ENCODE data around the gene HSP90AB1.

Gene HSP90AB1

GRCh38 chr6:44248579-44248978 lies 1.7 kb downstream of the HSP90AB1 start:
- TF ChIP-seq JUND (IDR thresholded peaks at IDR 0.05; ENCODE audit: low read depth): no peak
- in situ Hi-C loops (cut with HindIII; ENCODE audit: low pct_unique_long_range_greater_than_20kb, low sequenced_read_pairs): no loop called here
- no peak for DNase-seq (ENCODE audit: low read depth in 1 of 2, low spot score in 1 of 2)

DNA sequence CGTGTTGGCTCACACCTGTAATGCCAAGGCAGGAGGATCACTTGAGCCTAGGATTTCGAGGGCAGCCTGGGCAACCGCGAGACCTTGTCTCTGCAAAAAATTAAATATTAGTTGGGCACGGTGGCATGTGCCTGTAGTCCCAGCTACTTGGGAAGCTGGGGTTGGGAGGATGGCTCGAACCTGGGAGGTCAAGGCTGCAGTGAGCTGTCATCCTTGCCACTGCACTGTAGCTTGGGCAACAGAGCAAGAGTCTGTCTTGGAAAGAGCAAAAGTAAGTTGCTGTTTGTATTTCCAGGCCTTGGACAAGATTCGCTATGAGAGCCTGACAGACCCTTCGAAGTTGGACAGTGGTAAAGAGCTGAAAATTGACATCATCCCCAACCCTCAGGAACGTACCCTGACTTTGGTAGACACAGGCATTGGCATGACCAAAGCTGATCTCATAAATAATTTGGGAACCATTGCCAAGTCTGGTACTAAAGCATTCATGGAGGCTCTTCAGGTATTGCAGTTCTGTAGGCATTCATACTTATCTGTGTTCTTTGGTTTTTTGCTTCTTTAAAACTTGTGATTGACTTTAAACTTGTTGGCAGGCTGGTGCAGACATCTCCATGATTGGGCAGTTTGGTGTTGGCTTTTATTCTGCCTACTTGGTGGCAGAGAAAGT lies 2.3 kb downstream of the HSP90AB1 start:
- no peak for DNase-seq (ENCODE audit: low read depth in 1 of 2, low spot score in 1 of 2)
- TF ChIP-seq JUND (IDR thresholded peaks at IDR 0.05; ENCODE audit: low read depth): no peak
- in situ Hi-C loops (cut with HindIII; ENCODE audit: low pct_unique_long_range_greater_than_20kb, low sequenced_read_pairs): no loop called here

- TF ChIP-seq JUND (IDR thresholded peaks at IDR 0.05; ENCODE audit: low read depth): no peak
- in situ Hi-C loops (cut with HindIII; ENCODE audit: low pct_unique_long_range_greater_than_20kb, low sequenced_read_pairs): no loop called here
- no peak for DNase-seq (ENCODE audit: low read depth in 1 of 2, low spot score in 1 of 2)
These were observed 3.3 kb downstream of the HSP90AB1 start for GRCh38 chr6:44250067-44250717.

- in situ Hi-C loops (cut with HindIII; ENCODE audit: low pct_unique_long_range_greater_than_20kb, low sequenced_read_pairs): no loop called here
- TF ChIP-seq JUND (IDR thresholded peaks at IDR 0.05; ENCODE audit: low read depth): no peak
- DNase-seq (ENCODE audit: low read depth in 1 of 2, low spot score in 1 of 2): no peak
These were observed 3.8 kb downstream of the HSP90AB1 start for GRCh38 chr6:44250718-44251123.

- no peak for TF ChIP-seq JUND (IDR thresholded peaks at IDR 0.05; ENCODE audit: low read depth)
- DNase-seq (ENCODE audit: low read depth in 1 of 2, low spot score in 1 of 2): no peak
- in situ Hi-C loops (cut with HindIII; ENCODE audit: low pct_unique_long_range_greater_than_20kb, low sequenced_read_pairs): no loop called here
These were observed 4.9 kb downstream of the HSP90AB1 start for GRCh38 chr6:44251576-44252524.

GRCh38 chr6:44253307-44254101 lies 6.6 kb downstream of the HSP90AB1 start:
- peak in 1 of 2 experiments; percentile 75 for DNase-seq (ENCODE audit: low read depth in 1 of 2, low spot score in 1 of 2)
- no peak for TF ChIP-seq JUND (IDR thresholded peaks at IDR 0.05; ENCODE audit: low read depth)
- in situ Hi-C loops (cut with HindIII; ENCODE audit: low pct_unique_long_range_greater_than_20kb, low sequenced_read_pairs): no loop called here

DNA sequence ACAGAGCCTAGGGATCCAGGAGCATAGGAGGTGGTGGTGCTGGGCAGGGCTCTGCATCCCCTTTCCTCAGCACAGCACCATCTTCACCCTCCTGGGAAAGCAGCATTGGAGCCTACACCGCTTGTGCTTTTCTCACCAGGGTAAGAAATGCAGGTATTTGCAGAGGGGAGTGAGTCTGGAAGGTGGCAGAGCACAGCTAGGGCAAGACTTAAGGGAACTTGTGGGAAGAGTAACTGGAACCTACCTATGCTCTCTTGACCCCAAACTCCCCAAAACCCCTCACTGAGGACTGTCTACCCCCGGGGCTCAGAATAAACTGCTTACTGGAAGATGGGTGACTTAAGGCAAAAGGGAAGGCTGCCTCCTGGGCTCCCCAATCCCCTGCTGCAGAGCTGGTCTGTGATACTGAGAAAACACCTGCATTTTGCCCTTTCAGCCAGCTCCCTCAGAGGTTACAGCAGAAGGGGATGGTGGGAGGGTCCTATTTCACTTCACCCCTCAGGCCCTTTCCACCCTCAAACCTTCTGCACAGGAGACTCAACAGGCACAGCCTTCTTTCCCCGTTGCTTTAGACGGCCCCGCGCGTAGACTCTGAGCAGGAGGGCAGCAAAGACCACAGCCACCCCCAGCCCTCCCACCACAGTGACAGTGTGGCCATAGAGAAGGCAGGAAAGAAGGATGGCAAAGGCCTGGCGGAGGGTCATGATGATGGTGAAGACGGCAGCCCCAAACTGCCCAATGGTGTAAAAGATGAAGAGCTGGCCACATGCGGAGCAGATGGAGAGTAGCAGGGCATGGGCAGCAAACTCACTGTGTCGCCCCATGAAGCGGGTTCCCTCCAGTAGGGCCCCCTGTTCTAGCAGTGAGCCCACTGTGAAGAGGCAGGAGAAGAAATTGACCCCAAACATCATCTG lies 7.5 kb downstream of the HSP90AB1 start:
- TF ChIP-seq JUND (IDR thresholded peaks at IDR 0.05; ENCODE audit: low read depth): no peak
- no peak for DNase-seq (ENCODE audit: low read depth in 1 of 2, low spot score in 1 of 2)
- in situ Hi-C loops (cut with HindIII; ENCODE audit: low pct_unique_long_range_greater_than_20kb, low sequenced_read_pairs): no loop called here

GRCh38 chr6:44255105-44255808 lies 8.4 kb downstream of the HSP90AB1 start:
- in situ Hi-C loops (cut with HindIII; ENCODE audit: low pct_unique_long_range_greater_than_20kb, low sequenced_read_pairs): no loop called here

GRCh38 chr6:44255871-44256774 lies 9.2 kb downstream of the HSP90AB1 start:
- in situ Hi-C loops (cut with HindIII; ENCODE audit: low pct_unique_long_range_greater_than_20kb, low sequenced_read_pairs): no loop called here
- peak in 1 of 2 experiments; percentile 42 for DNase-seq (ENCODE audit: low read depth in 1 of 2, low spot score in 1 of 2)
- TF ChIP-seq JUND (IDR thresholded peaks at IDR 0.05; ENCODE audit: low read depth): no peak

More at GRCh38 chr6:44255105-44255808, 8.4 kb downstream of the HSP90AB1 start:
- peak in 1 of 2 experiments; percentile 35 for DNase-seq (ENCODE audit: low read depth in 1 of 2, low spot score in 1 of 2)
- no peak for TF ChIP-seq JUND (IDR thresholded peaks at IDR 0.05; ENCODE audit: low read depth)

DNA sequence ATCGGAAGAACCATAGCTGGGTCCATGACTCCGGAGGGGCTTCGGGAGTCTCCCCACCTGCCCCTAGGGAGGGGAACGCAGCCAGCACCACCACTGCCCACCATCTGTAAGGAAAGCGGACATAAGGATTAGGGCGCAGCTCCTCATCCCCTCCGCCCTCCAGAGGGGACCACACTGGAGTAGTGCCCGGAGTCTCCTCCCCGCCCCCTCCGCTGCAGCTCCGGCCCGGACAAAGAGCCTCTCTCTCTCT lies 9.8 kb downstream of the HSP90AB1 start:
- DNase-seq (ENCODE audit: low read depth in 1 of 2, low spot score in 1 of 2): no peak
- no peak for TF ChIP-seq JUND (IDR thresholded peaks at IDR 0.05; ENCODE audit: low read depth)
- in situ Hi-C loops (cut with HindIII; ENCODE audit: low pct_unique_long_range_greater_than_20kb, low sequenced_read_pairs): no loop called here
